ENCODE results near the gene CYB5D1.

CYB5D1 gene

DNA sequence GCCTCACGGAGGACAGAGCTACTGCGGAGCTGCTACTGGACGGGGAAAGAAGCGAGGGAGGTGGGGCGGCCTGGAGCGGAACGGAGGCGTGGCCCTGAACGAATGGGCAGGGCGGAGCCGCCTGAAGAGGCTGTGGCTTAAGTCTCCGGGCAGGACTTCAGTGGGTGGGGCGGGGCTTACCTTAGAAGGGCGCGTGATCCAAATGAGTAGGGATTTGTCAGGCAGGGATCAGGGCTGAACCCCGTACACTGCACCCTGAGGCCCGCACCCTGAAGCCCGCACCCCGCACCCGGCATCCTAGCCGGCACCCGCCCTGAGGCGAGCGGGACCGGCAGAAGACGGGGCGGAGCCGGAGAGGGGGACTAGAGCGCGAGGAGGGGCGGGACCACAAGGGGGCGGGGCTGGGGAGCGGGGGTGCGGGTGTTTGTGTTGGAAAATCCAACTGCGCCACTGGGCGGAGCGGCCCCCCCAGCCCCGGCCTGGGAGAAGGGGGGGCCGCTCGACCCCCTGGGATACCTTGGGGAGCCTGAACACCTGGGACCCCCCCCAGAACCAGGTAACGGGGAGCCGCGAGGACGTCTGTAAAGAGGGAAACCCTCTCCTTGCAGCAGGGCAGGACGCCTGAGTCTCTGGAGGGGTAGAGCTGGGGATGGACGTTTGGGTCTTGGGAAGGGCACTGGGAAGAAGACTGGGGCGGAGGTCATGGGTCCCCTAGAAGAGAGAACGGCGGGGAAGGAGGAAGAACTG lies 23.8 kb upstream of the CYB5D1 start, which contains the start of gene KDM6B:
TSS of gene KDM6B (plus strand) at position 423 of the 747 bp plus-strand sequence. CDS start 11,338 bp downstream, outside the sequence.
- peak; percentile 91 for DNase-seq

GRCh38 chr17:7834542-7834956 lies 23.3 kb upstream of the CYB5D1 start:
- peak; percentile 68 for DNase-seq

DNA sequence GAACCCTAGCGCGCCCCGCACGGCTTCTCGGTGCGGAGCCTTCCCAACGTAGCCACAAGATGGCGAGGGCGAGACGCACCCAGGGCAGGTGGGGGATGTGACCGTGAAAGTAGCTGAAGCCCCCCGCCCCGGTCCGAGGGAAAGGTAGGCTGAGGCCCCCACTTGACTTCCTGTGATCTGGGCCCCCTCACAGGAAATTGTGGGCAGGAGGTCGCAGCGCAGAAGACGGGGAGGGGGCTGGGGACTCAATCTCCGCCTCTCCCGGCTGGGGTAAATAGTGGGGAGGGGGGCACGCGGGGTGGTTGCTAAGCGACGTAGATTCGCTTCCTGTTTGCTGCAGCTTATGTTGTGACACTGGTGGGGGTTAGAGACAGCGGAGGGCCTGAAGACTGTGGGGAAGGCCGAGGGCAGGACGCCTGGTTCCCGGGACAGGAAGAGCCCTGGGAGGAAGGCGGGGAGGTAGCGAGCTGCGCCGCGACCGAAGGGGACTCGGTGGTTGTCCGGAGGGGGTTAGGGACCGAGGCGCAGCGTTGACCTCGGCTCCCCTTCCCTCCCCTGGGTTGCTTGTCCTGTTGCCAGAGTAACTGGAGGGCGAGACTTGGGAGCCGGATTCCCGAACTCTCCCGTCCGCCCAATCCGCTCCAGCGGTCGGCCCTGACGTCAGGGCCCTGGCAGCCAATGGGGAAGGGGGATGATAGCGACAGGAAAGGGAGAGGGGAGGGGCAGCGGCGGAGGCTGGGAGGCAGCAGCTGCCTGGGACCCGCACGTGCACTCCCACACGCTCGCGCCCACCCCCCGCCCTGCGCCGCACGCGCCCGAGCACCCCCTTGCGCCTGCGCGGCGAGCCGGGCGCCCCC lies 22.6 kb upstream of the CYB5D1 start:
- DNase-seq = peak; percentile 92

DNA sequence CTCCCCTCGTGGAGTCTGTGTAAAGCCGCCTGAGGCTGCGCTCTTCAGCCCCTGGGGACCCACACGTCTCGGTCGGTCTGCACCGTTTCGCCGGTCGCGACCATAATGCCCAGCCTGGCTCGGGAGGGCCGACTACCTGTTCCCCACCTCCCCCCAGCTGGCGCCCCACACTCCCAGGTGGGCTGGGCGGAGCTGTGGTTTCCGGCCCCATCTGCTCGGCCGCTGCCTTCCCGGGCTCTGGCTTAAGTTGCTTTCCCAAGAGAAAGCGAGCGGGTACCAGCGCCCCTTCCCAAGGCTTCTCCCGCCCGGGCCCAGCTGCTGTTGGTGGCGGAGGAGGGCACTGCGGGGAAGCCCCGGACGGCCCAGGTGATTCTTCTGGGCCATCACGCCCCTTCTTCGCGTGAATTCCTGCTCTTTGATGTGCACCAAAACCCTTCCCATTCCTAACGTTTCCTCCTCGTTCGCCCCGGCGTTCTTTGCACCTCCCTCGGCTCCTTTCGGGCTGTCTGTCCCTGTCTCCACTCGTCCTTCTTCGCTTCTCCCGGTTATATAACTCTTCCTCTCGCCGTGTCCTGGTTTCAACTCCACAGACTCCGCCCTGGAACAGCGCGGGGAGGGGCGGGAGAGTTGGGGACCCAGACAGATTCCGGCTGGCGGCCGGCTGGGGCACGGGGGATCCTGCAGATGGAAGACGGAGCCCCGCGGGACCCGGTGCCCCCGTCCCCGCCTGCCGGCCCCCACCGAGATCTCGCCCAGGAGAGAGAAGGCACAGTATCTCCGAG lies 21.8 kb upstream of the CYB5D1 start:
- DNase-seq = peak; percentile 66

DNA sequence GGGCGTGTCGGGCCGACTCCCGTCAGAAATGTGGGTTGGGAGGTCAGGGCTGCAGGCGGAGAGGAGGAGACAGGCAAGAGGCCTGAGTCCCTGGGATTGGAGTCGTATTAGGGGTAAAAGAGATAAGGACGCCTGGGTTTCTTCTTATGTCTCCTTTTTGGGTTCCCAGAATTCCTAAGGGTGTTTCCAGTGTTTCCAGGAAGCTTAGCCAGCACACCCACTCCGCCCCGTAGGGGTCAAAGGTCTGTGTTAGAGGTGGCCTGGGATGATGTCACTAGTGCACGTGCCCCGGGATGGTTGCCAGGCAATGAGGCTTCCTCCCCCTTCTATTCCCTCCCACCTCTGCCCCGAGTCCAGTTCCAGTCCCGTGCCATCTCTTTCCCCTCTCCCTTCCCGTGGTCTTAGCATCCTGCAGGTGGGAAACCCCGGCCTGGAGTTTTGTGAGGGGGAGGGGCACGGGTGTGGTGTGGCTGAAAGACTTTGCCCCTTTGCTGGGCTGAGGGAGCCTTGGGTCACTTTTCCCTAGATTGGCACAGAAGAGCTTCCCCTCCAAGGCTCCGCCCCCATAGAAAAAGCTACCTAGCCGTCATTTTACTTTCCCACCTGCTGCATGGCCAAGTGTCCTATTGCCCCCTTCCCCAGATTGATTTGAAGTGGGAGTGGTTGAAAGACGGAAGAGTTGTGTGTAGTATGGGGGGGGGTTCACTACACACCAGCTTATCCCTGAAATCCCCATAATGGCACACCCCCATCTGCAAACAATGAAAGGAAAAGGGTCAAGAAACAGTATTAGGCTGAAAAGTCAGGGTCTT lies 21.0 kb upstream of the CYB5D1 start:
- peak; percentile 79 for DNase-seq

- DNase-seq = no peak
Observed at GRCh38 chr17:7837408-7838088, 20.3 kb upstream of the CYB5D1 start.

GRCh38 chr17:7838090-7839075 lies 19.4 kb upstream of the CYB5D1 start:
- DNase-seq = no peak

- DNase-seq = no peak
Observed at GRCh38 chr17:7839190-7839875, 18.5 kb upstream of the CYB5D1 start.

DNA sequence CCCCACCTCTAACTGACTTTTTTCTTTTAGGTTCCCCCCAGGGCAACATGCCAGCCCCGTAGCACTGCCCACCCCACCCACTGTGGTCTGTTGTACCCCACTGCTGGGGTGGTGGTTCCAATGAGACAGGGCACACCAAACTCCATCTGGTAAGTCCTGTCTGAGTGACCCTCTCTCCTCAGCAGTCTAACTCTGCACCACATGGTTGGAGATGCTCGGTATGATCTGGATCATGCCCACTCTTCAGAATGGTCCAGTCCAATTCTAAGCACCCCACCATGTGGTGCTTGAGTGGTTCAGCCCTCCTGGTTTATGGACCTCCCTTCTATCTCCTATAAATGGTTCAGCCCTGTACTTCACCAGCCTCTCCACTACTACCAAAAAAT lies 17.9 kb upstream of the CYB5D1 start:
- no peak for DNase-seq

- DNase-seq = no peak
Observed at GRCh38 chr17:7840441-7840840, 17.4 kb upstream of the CYB5D1 start.

- no peak for DNase-seq
Observed at GRCh38 chr17:7840875-7841274, 16.9 kb upstream of the CYB5D1 start.

DNA sequence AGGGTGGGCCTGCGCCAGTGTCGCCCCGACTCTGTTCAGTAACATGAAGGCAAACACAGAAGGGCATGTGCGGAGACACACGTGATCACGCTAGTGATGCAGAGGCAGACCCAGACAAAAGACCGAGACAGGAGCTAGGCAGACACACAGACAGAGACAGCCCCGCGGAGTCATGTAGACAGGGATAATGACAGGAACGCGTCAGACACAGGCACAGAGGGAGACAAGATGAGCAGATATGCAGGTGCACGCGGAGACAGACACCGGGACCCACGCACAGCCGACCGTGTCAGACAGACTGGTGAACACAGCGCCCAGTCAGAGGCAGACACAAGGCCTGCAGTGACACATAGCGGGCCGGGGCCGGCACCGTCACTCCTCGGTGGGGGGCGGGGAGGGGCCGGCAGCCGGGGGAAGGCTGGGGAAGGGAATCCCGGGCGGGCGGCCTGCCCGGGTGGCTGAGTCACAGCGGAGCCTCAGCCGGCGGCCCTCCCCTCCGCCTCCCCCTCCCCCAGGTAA lies 16.3 kb upstream of the CYB5D1 start:
- peak; percentile 92 for DNase-seq

DNA sequence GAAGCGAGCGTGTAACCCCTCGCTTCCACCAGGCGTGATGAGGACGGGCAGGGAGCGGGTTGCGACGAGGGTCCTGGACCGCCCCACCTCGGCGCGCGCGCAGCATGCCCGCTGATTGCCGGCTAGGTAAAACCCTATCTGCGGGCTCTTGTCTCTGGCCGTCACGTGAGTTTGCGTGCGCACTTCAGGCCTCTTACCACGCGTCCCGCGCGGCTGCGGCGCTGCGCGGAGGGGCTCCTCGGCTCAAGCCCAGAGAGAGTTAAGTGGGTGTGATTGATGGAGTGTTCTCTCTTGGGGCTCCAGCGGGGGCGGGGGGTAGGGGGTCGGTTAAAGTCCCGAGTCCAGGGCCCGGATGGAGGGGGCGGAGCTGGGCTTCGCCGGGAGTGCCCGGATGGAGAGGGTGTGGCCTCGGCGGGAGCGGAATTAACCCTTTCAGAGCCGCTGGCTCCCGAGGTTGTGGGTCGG lies 15.9 kb upstream of the CYB5D1 start:
- peak; percentile 91 for DNase-seq

GRCh38 chr17:7842380-7843256 lies 15.2 kb upstream of the CYB5D1 start:
- DNase-seq = peak; percentile 96

GRCh38 chr17:7843257-7843535 lies 14.6 kb upstream of the CYB5D1 start:
- no peak for DNase-seq

GRCh38 chr17:7843536-7844291 lies 14.1 kb upstream of the CYB5D1 start:
- peak; percentile 90 for DNase-seq

GRCh38 chr17:7844292-7845154 lies 13.3 kb upstream of the CYB5D1 start:
- DNase-seq = peak; percentile 90
